Right lobe of liver (tissue), 6 donors: Measurements from ENCODE around the gene PTH1R. TPM values are rescaled to one million over a fixed set of nuclear protein-coding genes. Genes with fewer than 3 reads are reported as not detected.

Experiments used
- ATAC-seq, 4 donors: fragments of 200-7000 bp; cut with Tn5 transposase; one replicate each; pipeline ENCODE4 v1.9.1; 2020; ENCODE audit warnings: mild to moderate bottlenecking in 4 of 4, moderate library complexity in 4 of 4
- DNase-seq, 3 donors: peaks; one replicate each; pipeline ENCODE4 v3.0.0-alpha.2; 2020
- H3K27ac ChIP-seq, 3 donors: fragments of 200-600 bp; one replicate each; pipeline ENCODE4 v1.8.0; 2022
- H3K27me3 ChIP-seq, 2 donors: fragments of 200-600 bp; one replicate each; pipeline ENCODE4 v1.8.0; 2022
- H3K36me3 ChIP-seq, 4 donors: fragments of 200-600 bp; sonication (generic) in 1 of 4; one replicate each; pipeline versions ENCODE4 v1.5.1 to v1.8.0; 2017 to 2022; ENCODE audit warnings: control low read depth in 1 of 4
- H3K4me1 ChIP-seq, 4 donors: fragments of 200-600 bp; sonication (generic) in 1 of 4; one replicate each; pipeline versions ENCODE4 v1.5.1 to v1.8.0; 2017 to 2022; ENCODE audit warnings: control low read depth in 1 of 4
- H3K4me3 ChIP-seq, 3 donors: fragments of 200-600 bp; one replicate each; pipeline ENCODE4 v1.8.0; 2022
- H3K9me3 ChIP-seq, 4 donors: fragments of 200-600 bp; sonication (generic) in 1 of 4; one replicate each; pipeline versions ENCODE4 v1.5.1 to v1.8.0; 2017 to 2022; ENCODE audit warnings: control low read depth in 1 of 4
- POLR2A ChIP-seq: fragments of 450-650 bp; IDR thresholded peaks from one replicate; pipeline ENCODE4 v1.6.1; 2017; ENCODE audit warnings: antibody characterized with exemption, mild to moderate bottlenecking
- WGBS: methylation state at CpG from one replicate; pipeline ENCODE4 v1.1.6; 2018; ENCODE audit warnings: low coverage, low lambda C conversion rate; ENCODE audit not compliant: insufficient coverage; ENCODE audit errors: missing lambda C conversion rate; 5-methylcytosine and 5-hydroxymethylcytosine counted together
- intact Hi-C, 2 donors: fragments of 100-400 bp; cut with DNase I; formaldehyde crosslinking; loops; one replicate each; pipeline versions ENCODE4 v1.11.2 to v1.14.1; 2022
- total RNA-seq, 6 experiments: library from RNA; depleted of rRNA in 2 of 6; stranded (reverse); fragments of >200 nt in 2 of 6; fragmentation: NEBNext Ultra II Directional in 3 of 6; extraction: Animal tissue kit (Norgen Biotek cat#: 25700) in 3 of 6; gene quantifications; one replicate each; pipeline versions ENCODE4 v1.1.0 to v1.2.4, GENCODE V29; 2016 to 2023
- TF ChIP-seq, protein P1 (sequence below), 4 donors: fragments of 200-600 bp in 3 of 4; fragments of 450-650 bp in 1 of 4; IDR thresholded peaks; one replicate each; pipeline versions ENCODE4 v1.5.1 to v1.8.0; 2016 to 2022; ENCODE audit warnings: antibody characterized with exemption in 4 of 4, mild to moderate bottlenecking in 2 of 4
- donor health status: DM: no; HTN: yes; CAD: no.
- donor health status: DM: no; HTN: no; CAD: no.
- donor health status: DM: no; HTN: no; CAD: no.
- donor health status: DM: no; HTN: yes; CAD: no.
- donor health status: DM: no; HTN: yes; CAD: no.

Gene PTH1R
- total RNA-seq, 6 experiments from 2014 or later = 6.1 to 32.5 (median 16.0) TPM

DNA sequence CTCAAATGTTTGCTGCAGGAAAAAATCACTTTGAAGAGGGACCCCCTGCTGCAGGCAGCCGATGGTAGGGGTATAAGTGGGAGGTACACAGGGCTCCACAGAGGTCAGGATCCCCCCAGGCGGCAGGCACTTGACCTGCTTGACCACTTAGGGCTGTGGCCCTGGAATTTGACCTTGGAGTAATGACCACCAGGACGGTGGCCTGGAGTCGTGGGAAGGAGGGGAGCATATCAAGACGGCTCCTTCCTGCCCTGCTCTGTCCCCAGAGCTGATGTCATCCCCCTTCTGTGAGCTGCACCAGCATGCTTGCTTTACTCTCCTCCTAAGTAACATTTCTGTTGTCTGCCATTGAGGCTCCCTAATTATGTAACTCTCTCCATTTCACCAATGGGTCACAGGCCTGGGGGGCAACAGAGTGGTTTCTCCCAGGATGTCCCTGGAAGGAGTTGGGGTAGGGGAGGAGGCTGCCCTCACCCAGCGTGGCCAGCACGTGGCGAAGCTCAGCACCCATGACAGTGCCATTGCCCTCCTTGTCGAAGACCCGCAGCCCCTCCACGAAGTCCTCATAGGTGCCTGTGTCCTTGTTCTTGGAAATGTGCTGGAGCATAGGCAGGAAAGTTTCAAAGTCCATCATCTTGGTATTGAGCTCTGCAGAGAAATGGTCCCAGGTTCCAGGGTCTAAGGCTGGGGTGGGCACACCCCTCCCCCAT, 18.4 kb upstream of the PTH1R start:
- no peaks in the 10 kb centered on the region for H3K4me1 ChIP-seq
- intact Hi-C loops = loop anchor here in 1 of 2 donors (10.0 kb wide), 1 partner anchor 46 kb away; no protein-coding TSS in a partner anchor

DNA sequence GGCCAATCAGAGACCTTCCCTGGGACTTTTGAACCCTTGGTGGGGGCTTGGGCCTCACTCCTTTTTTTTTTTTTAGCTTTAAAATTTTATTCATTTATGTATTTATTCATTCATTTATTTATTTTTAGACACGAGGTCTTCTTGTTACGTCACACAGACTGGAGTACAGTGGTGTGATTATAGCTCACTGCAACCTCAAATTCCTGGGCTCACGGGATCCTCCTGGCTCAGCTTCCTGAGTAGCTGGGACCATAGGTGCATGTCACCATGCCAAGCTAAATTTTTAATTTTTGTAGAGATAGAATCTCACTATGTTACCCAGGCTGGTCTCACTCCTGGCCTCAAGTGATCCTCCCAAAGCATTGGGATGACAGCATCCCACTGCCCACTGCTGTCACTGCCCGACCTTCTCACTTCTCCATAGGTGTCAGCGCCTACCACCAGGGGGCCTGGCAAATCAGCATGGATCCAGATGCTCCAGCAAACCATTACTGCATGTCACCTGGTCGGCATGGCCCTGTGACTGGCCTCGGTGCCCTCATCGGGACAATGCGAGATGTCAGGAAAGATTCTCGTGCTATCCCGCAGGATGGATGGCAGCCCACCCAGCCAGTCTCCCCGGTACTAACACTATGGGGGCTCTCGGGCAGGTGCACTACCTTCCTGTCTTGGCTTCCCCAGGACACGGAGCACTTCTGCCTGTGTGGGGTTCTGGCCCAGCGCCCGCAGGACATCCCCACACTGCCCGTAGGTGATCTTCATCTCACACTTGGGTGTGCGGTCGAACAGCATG, 17.3 kb upstream of the PTH1R start:
- Histone ChIP-seq H3K27ac (no peak overlapping the region), H3K9me3 (no peaks in the 10 kb centered on the region), H3K36me3 (no peaks in the 10 kb centered on the region), H3K4me3 (no peak overlapping the region), H3K27me3 (no peaks in the 10 kb centered on the region), H3K4me1 (no peaks in the 10 kb centered on the region)
- ATAC-seq = peak in 1 of 4 donors; percentile 34
- WGBS = 48% methylated on average over 5 of the region's 19 CpGs
- DNase-seq = peak; percentile 39 to 53 (median 46)
- TF ChIP-seq, protein P1, sequence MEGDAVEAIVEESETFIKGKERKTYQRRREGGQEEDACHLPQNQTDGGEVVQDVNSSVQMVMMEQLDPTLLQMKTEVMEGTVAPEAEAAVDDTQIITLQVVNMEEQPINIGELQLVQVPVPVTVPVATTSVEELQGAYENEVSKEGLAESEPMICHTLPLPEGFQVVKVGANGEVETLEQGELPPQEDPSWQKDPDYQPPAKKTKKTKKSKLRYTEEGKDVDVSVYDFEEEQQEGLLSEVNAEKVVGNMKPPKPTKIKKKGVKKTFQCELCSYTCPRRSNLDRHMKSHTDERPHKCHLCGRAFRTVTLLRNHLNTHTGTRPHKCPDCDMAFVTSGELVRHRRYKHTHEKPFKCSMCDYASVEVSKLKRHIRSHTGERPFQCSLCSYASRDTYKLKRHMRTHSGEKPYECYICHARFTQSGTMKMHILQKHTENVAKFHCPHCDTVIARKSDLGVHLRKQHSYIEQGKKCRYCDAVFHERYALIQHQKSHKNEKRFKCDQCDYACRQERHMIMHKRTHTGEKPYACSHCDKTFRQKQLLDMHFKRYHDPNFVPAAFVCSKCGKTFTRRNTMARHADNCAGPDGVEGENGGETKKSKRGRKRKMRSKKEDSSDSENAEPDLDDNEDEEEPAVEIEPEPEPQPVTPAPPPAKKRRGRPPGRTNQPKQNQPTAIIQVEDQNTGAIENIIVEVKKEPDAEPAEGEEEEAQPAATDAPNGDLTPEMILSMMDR (IDR thresholded peaks at IDR 0.05) = peak in 3 of 4 donors; percentile 13 to 31 (median 25)
- TF ChIP-seq POLR2A = no peak
- intact Hi-C loops = loop anchor here in 1 of 2 donors (5.0 kb wide), 1 partner anchor 37 kb away; no protein-coding TSS in a partner anchor

More for the DNA sequence above, 18.4 kb upstream of the PTH1R start:
- no peak for TF ChIP-seq POLR2A
- TF ChIP-seq, protein P1 (IDR thresholded peaks at IDR 0.05) = no peak
- H3K4me3 ChIP-seq = no peak overlapping the region
- ATAC-seq (peak in 1 of 4 donors; percentile 22), DNase-seq (peak; percentile 11 to 31 (median 30))
- WGBS = 69% methylated on average over 9 of the region's 11 CpGs
- H3K27me3 ChIP-seq = no peaks in the 10 kb centered on the region
- H3K27ac ChIP-seq = no peak overlapping the region
- H3K36me3 ChIP-seq = no peaks in the 10 kb centered on the region
- no peaks in the 10 kb centered on the region for H3K9me3 ChIP-seq

- H3K4me3 ChIP-seq = no peak overlapping the region
- H3K4me1 ChIP-seq = no peaks in the 10 kb centered on the region
- H3K27me3 ChIP-seq = no peaks in the 10 kb centered on the region
- peak; percentile 8 to 47 (median 40) for DNase-seq
- no peak overlapping the region for H3K27ac ChIP-seq
- intact Hi-C loops = loop anchor here in 1 of 2 donors (5.0 kb wide), 1 partner anchor 36 kb away; no protein-coding TSS in a partner anchor
- H3K36me3 ChIP-seq = no peaks in the 10 kb centered on the region
- no peaks in the 10 kb centered on the region for H3K9me3 ChIP-seq
- 62% methylated on average over 2 of the region's 10 CpGs for WGBS
- ATAC-seq = no peak
- TF ChIP-seq, protein P1 (IDR thresholded peaks at IDR 0.05) = no peak
- TF ChIP-seq POLR2A = no peak
Measured at GRCh38 chr3:46860810-46861604, 16.5 kb upstream of the PTH1R start.
